ENCODE results near the gene HOXA3.

GRCh38 chr7:27107391-27108381 lies 44.7 kb downstream of the HOXA3 start:
- no peak for TF ChIP-seq CTCF (IDR thresholded peaks at IDR 0.05; ENCODE audit: insufficient read depth, low read depth, low read length)
- TF ChIP-seq EZH2 (IDR thresholded peaks at IDR 0.05; ENCODE audit: insufficient read depth, low read length): no peak
